HG02852 (cell line): ENCODE data around the gene ANXA2R.
"Not testable (repeated sequence)": the region's sequence is repeated elsewhere in the genome, so short reads cannot be mapped to it uniquely, and the experiment has no call there.

Experiments
- ATAC-seq: cut with Tn5 transposase; IDR thresholded peaks from one replicate; pipeline ENCODE4 v1.9.1; 2021; ENCODE audit warnings: mild to moderate bottlenecking, moderate library complexity; ENCODE audit not compliant: unreplicated experiment

The ANXA2R gene

DNA sequence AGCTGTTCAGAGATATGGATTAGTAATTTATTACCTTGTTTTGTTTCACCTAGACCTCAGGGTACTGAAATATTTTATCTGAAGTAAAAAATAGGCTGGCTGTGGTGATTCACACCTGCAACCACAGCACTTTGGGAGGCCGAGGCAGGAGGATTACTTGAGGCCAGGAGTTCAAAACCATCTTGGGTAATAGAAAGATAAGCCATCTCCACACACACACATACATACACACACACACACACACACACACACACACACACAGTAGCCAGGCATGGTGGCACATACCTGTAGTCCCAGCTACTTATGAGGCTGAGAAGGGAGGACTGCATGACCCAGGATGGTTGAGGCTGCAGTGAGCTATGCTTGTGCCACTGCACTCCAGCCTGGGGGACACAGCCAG, 3.7 kb downstream of the ANXA2R start:
- ATAC-seq: no peak

DNA sequence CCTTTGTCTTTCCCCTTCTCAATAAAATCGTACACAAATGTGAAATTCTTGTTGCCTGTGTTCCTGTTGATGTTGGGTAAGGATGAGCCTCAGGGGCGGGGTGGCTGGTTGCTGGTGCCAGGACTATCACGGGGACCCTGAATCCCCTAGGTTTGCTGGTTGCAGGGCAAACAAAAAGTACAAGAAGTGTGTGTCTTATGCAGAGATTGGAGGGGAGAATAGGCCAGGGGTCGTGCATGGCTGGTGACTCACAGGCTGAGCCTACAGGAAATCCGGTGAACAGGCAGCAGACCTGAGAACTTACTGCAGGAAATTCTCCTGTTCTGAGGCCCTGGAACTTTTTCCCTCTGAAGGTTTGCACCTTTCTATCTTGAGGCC, 5.5 kb downstream of the ANXA2R start:
- ATAC-seq: no peak

DNA sequence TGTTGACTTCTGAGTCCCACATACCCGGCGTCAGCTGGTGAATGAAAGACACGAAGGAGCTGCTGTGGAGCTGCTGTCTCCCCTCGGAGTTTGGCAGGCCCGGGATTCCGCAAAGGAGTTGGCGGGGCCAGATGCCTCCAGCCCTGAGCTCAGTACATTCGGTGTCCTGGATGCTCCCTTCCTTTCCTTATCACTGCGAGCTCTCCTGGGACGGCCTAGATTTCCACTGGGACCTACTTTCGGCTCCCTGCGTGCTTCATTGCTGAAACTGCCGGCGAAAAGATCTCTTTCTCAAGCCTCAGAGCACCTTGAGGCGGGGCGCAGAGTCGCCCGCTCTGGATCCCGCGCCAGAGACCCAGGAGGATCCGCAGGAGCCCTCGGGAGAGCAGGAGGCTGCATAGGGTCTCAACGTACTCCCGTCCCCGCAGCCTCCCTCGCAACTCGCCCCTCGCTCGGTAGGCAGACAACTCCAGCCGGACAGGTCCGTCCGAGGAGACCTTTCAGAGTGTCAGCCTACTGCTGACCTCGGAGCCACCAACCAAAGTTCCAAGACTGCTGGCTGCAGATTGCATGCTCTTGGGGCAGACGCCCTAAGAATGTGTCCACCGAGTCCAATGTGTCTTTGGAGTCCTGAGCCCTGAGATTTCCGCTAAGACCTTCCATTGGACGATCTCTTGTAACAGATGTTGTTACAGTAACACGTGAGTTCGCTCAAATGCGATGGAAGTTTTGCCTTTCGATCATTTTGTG, 6.1 kb downstream of the ANXA2R start:
- ATAC-seq: no peak

- ATAC-seq: no peak
Observed at GRCh38 chr5:43027054-43027785, 12.9 kb downstream of the ANXA2R start.

DNA sequence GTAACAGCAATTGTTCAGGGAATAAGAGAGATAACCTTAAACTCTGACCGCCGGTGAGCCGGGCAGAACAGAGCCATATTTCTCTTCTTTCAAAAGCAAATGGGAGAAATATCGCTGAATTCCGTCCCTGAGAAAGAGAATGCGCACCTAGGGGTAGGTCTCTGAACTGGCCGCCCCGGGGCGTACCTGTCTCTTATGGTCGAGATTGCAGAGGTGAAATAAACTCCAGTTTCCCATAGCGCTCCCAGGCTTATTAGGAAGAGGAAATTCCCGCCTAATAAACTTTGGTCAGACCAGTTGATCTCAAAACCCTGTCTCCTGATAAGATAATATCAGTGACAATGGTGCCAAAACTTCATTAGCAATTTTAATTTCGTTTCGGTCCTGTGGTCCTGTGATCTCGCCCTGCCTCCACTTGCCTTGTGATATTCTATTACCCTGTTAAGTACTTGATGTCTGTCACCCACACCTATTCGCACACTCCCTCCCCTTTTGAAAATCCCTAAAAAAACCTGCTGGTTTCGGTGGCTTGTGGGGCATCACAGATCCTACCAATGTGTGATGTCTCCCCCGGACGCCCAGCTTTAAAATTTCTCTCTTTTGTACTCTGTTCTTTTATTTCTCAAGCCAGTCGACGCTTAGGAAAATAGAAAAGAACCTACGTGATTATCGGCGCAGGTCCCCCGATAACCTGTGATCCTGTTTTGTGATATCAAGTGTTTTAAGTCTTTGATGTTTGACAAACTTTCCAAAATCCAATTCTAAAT, 14.8 kb downstream of the ANXA2R start:
- not testable (repeated sequence) for ATAC-seq

DNA sequence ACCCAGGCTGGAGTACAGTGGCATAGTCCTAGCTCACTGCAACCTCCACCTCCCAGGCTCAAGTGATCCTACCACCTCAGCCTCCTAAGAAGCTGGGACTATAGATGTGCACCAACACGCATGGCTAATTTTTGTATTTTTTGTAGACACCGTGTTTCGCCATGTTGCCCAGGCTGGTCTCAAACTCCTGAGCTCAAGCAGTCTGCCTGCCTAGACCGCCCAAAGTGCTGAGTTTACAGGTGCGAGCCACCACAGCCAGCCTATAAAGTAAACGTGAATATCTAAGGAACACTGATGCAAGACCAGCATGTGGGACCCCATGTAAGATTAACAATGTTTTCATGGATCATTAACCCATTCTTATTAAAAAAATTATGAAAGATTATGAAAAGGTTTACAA, 15.9 kb downstream of the ANXA2R start:
- no peak for ATAC-seq

DNA sequence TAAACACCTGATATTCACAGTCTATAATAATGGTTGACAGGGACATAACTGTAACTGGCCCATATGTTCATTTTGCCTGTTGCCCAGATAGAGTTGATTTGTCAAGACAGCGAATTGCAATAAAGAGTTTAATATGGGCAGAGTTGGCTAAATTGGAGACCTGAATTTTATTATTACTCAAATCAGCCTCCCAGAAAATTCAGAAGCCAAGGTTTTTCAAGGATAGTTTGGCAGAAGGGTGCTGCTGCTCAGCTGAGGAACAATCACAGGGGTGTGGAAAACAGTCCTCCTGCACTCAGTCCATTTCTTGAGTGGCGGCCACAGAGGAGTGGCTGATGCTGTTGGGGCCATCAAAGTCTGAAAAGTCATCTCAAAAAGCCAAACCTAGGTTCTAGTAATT, 19.0 kb downstream of the ANXA2R start:
- no peak for ATAC-seq

- peak; percentile 15 for ATAC-seq
Observed at GRCh38 chr5:43020399-43020746, 19.7 kb downstream of the ANXA2R start.

GRCh38 chr5:43019614-43020398, 20.3 kb downstream of the ANXA2R start:
- peak; percentile 67 for ATAC-seq

DNA sequence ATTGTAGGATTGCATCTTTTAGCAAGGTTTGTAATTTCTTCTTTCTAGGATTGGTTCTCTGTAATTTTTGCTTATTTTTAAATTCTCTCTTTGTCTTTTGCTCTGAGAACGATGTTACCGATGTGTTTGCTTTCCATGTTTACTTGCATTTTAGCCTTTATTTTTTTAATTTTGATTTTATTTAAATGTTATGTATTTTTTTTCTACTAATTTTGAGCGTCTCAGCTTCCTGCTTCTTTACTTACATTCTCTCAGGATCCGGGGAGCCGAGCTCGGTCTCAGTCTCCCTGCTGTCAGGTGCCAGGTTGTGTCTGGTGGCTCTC, 20.9 kb downstream of the ANXA2R start:
- no peak for ATAC-seq

DNA sequence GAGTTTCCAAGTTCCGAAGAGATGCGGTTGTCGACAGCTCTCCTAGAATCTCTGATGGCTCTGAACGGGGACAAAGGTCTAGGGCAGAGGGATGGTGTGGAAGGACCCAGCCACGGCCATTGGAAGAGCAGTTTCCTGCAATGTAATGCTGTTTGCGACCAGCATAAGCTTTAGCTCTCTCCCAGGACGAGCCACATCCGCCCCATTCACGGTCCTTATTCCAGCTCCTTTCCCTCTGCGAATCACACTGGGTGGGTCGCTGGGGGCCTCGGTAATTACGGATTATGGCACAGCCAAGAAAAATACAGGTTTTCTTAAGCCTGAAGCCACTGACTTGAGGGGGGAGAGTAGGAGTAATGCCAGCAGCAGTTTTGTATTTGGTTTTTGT, 22.7 kb downstream of the ANXA2R start:
- ATAC-seq: no peak

- ATAC-seq: no peak
Observed at GRCh38 chr5:43016217-43016779, 23.8 kb downstream of the ANXA2R start.

- ATAC-seq: no peak
Observed at GRCh38 chr5:43014522-43014921, 25.6 kb downstream of the ANXA2R start.

- ATAC-seq: no peak
Observed at GRCh38 chr5:43010935-43011315, 29.2 kb downstream of the ANXA2R start.

- ATAC-seq: peak; percentile 36
Observed at GRCh38 chr5:43008363-43009153, 31.6 kb downstream of the ANXA2R start.

DNA sequence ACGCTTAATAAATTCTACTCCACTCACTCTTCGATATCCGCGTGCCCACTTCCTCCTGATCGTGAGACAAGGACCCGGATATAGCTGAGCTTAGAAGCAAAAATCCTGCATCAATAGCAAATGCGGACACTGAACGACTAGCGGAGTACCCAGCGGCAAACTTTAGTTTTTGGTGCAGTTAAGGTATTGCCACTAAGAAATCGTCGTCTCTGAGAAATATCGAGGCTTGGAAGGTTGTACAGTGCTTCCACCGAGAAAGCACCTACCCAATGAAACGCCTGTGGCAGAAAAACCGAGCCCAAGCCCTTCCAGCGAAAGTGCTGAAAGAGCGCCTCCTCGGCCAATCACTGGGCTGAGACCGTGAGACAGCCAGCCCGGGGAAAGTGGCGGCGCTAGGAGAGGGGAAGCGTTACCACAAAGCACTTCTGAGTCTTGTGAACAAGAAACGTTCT, 32.2 kb downstream of the ANXA2R start:
- peak; percentile 56 for ATAC-seq

- ATAC-seq: peak; percentile 24
Observed at GRCh38 chr5:43007246-43007910, 32.7 kb downstream of the ANXA2R start.

- no peak for ATAC-seq
Observed at GRCh38 chr5:43006424-43007202, 33.5 kb downstream of the ANXA2R start.

DNA sequence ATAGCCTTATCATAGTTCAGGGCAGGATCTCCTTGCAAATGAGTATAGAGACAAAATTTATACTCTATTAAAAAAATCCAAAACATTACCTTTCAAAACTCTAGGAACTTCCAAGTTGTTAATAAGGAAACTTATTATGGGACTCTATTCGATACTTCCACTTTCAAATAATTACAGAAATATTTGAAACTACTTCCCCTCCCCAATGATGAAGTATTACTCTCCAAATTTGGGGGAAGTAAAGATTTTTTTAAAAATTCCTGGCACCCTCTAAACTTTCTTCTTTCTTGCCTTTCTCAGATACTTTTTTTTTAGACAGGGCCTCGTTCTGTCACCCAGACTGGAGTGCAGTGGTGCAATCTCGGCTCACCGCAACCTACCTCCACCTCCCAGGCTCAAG, 35.1 kb downstream of the ANXA2R start:
- ATAC-seq: no peak
